SU-DHL-6 (cell line): ENCODE results near the gene TEAD1.

Experiments
- H2AFZ ChIP-seq: fragments of 200-600 bp; sonication (generic); 2 replicates; pipeline ENCODE4 v1.6.1; 2014; ENCODE audit warnings: low read depth, mild to moderate bottlenecking, moderate library complexity, mixed read lengths, antibody characterized with exemption, low read length; ENCODE audit not compliant: severe bottlenecking
- H3F3A ChIP-seq: fragments of 200-600 bp; shearing (Covaris generic); 2 replicates; pipeline ENCODE4 v1.6.0; 2016; ENCODE audit warnings: antibody characterized with exemption, mild to moderate bottlenecking; ENCODE audit not compliant: insufficient read depth
- H3K27ac ChIP-seq: fragments of 200-600 bp; sonication (generic); 2 replicates; pipeline ENCODE4 v1.5.1; 2016; ENCODE audit warnings: low read depth, mild to moderate bottlenecking, low read length, moderate library complexity, mixed read lengths
- H3K27me3 ChIP-seq: fragments of 200-600 bp; sonication (generic), shearing (Covaris generic); 2 replicates; pipeline ENCODE4 v1.6.0; 2014; ENCODE audit warnings: mild to moderate bottlenecking, low read length
- H3K36me3 ChIP-seq: fragments of 200-600 bp; sonication (generic); 2 replicates; pipeline ENCODE4 v1.6.1; 2014; ENCODE audit warnings: mild to moderate bottlenecking, low read length, mixed read lengths
- H3K4me2 ChIP-seq: fragments of 300-600, 200-600 bp; shearing (Covaris generic), sonication (generic); 2 replicates; pipeline ENCODE4 v1.6.0; 2014; ENCODE audit warnings: low read length, low read depth, mild to moderate bottlenecking; ENCODE audit not compliant: poor library complexity, severe bottlenecking
- H3K4me3 ChIP-seq: fragments of 200-600 bp; sonication (generic); 2 replicates; pipeline ENCODE4 v1.5.1; 2014; ENCODE audit warnings: antibody characterized with exemption, low read length, mild to moderate bottlenecking, mixed read lengths; ENCODE audit not compliant: insufficient read depth, poor library complexity, severe bottlenecking
- H3K79me2 ChIP-seq: fragments of 200-600 bp; sonication (generic); 2 replicates; pipeline ENCODE4 v1.6.1; 2014; ENCODE audit warnings: mild to moderate bottlenecking, low read length, moderate library complexity; ENCODE audit not compliant: insufficient read depth
- H3K9ac ChIP-seq: fragments of 200-600 bp; sonication (generic); 2 replicates; pipeline ENCODE4 v1.7.0; 2014; ENCODE audit warnings: mild to moderate bottlenecking, low read length
- H3K9me2 ChIP-seq: fragments of 200-600 bp; sonication (generic); replicated peaks from 2 replicates; pipeline ENCODE4 v1.6.1; 2014; ENCODE audit warnings: low read length; ENCODE audit not compliant: insufficient read depth
- H3K9me3 ChIP-seq: fragments of 200-600 bp; sonication (generic); 2 replicates; pipeline ENCODE4 v1.6.1; 2014; ENCODE audit warnings: low read length, mixed read lengths; ENCODE audit not compliant: insufficient read depth
- H4K20me1 ChIP-seq: fragments of 200-600 bp; sonication (generic); 2 replicates; pipeline ENCODE4 v1.6.1; 2014; ENCODE audit warnings: low read depth, mild to moderate bottlenecking, antibody characterized with exemption, low read length, moderate library complexity, mixed read lengths
- CTCF ChIP-seq: fragments of 200-600 bp; sonication (generic); IDR thresholded peaks from one replicate; pipeline ENCODE4 v1.5.1; 2017; ENCODE audit warnings: antibody characterized with exemption, mild to moderate bottlenecking, low read length, moderate library complexity; ENCODE audit not compliant: insufficient read depth, poor library complexity, severe bottlenecking
- EZH2phosphoT487 ChIP-seq: fragments of 200-600 bp; sonication (generic), shearing (Covaris generic); conservative IDR thresholded peaks from 2 replicates; pipeline ENCODE4 v1.6.1; 2018; ENCODE audit warnings: mild to moderate bottlenecking, antibody characterized with exemption, low read length, moderate library complexity, mixed read lengths

TEAD1 gene

GRCh38 chr11:12829540-12830314 lies 155.5 kb downstream of the TEAD1 start:
- H3K9ac ChIP-seq = no peak overlapping the region
- H3K27me3 ChIP-seq = no peaks in the 10 kb centered on the region
- no peak overlapping the region for H3K4me2 ChIP-seq
- no peaks in the 10 kb centered on the region for H4K20me1 ChIP-seq
- H3K9me3 ChIP-seq = no peaks in the 10 kb centered on the region
- no peak for TF ChIP-seq EZH2phosphoT487
- TF ChIP-seq CTCF = no peak
- no peak overlapping the region for H3K27ac ChIP-seq
- no peaks in the 10 kb centered on the region for H3K36me3 ChIP-seq
- H3K4me3 ChIP-seq = no peak overlapping the region
- no peaks in the 10 kb centered on the region for H3F3A ChIP-seq
- H3K79me2 ChIP-seq = no peaks in the 10 kb centered on the region
- H3K9me2 ChIP-seq = no peaks in the 10 kb centered on the region
- H2AFZ ChIP-seq = no peak overlapping the region

- Histone ChIP-seq H3K79me2 (no peaks in the 10 kb centered on the region), H3K4me2 (no peak overlapping the region), H3K9me3 (no peaks in the 10 kb centered on the region), H4K20me1 (no peaks in the 10 kb centered on the region), H3K27me3 (no peaks in the 10 kb centered on the region), H3K27ac (no peak overlapping the region), H3F3A (no peaks in the 10 kb centered on the region), H3K9me2 (no peaks in the 10 kb centered on the region), H2AFZ (no peak overlapping the region), H3K4me3 (no peak overlapping the region), H3K36me3 (no peaks in the 10 kb centered on the region), H3K9ac (no peak overlapping the region)
- TF ChIP-seq CTCF = no peak
- no peak for TF ChIP-seq EZH2phosphoT487
Observed at GRCh38 chr11:12831471-12832202, 157.4 kb downstream of the TEAD1 start.

GRCh38 chr11:12832480-12833224 lies 158.4 kb downstream of the TEAD1 start:
- Histone ChIP-seq H3K36me3 (no peaks in the 10 kb centered on the region), H3K9me2 (no peaks in the 10 kb centered on the region), H3K4me3 (no peak overlapping the region), H2AFZ (no peak overlapping the region), H3K9me3 (no peaks in the 10 kb centered on the region), H3K9ac (no peak overlapping the region), H3K4me2 (no peak overlapping the region), H3F3A (no peaks in the 10 kb centered on the region), H3K79me2 (no peaks in the 10 kb centered on the region), H4K20me1 (no peaks in the 10 kb centered on the region), H3K27ac (no peak overlapping the region), H3K27me3 (no peaks in the 10 kb centered on the region)
- TF ChIP-seq CTCF (no peak), EZH2phosphoT487 (no peak)
